Trophoblast cell (in vitro differentiated cells and primary cell): Measurements from ENCODE around the gene NEBL.

ENCODE experiments used
- DNase-seq, 2 donors: peaks; one replicate each; pipeline ENCODE4 v3.0.0-alpha.2; 2016
- H2AFZ ChIP-seq: 2 replicates; pipeline ENCODE4 v1.6.1; 2013; ENCODE audit warnings: low read length, moderate library complexity, mild to moderate bottlenecking; ENCODE audit not compliant: insufficient read depth, poor library complexity
- H2AK5ac ChIP-seq: 2 replicates; pipeline ENCODE4 v1.6.1; 2013; ENCODE audit warnings: mild to moderate bottlenecking, low read length
- H2BK120ac ChIP-seq: 2 replicates; pipeline ENCODE4 v1.6.1; 2013; ENCODE audit warnings: low read length, mild to moderate bottlenecking, moderate library complexity; ENCODE audit not compliant: insufficient read depth, poor library complexity
- H2BK12ac ChIP-seq: 2 replicates; pipeline ENCODE4 v1.6.1; 2013; ENCODE audit warnings: mild to moderate bottlenecking, low read length, moderate library complexity
- H2BK5ac ChIP-seq: 2 replicates; pipeline ENCODE4 v1.6.1; 2013; ENCODE audit warnings: low read length, low read depth, moderate library complexity, mild to moderate bottlenecking; ENCODE audit not compliant: poor library complexity
- H3K14ac ChIP-seq: 2 replicates; pipeline ENCODE4 v1.6.1; 2013; ENCODE audit warnings: mild to moderate bottlenecking, low read length
- H3K18ac ChIP-seq: 2 replicates; pipeline ENCODE4 v1.6.1; 2013; ENCODE audit warnings: mild to moderate bottlenecking, low read length
- H3K23ac ChIP-seq: 2 replicates; pipeline ENCODE4 v1.6.1; 2013; ENCODE audit warnings: low read length
- H3K27ac ChIP-seq: 2 replicates; pipeline ENCODE4 v1.5.1; 2013; ENCODE audit warnings: low read depth, mild to moderate bottlenecking, inconsistent platforms, low read length, moderate library complexity
- H3K27me3 ChIP-seq: 2 replicates; pipeline ENCODE4 v1.6.1; 2013; ENCODE audit warnings: inconsistent platforms, mild to moderate bottlenecking, low read length, moderate library complexity; ENCODE audit not compliant: insufficient read depth
- H3K36me3 ChIP-seq, 2 experiments: 1 replicate in 1 of 2; 2 replicates in 1 of 2; pipeline ENCODE4 v1.6.1; 2013; ENCODE audit warnings: low read length in 2 of 2, mild to moderate bottlenecking in 2 of 2, moderate library complexity in 1 of 2; ENCODE audit not compliant: insufficient read depth in 2 of 2, control insufficient read depth in 1 of 2
- H3K4ac ChIP-seq: 2 replicates; pipeline ENCODE4 v1.6.1; 2013; ENCODE audit warnings: low read depth, mild to moderate bottlenecking, low read length, moderate library complexity
- H3K4me1 ChIP-seq, 2 experiments: 1 replicate in 1 of 2; 2 replicates in 1 of 2; pipeline ENCODE4 v1.6.1; 2013; ENCODE audit warnings: low read length in 2 of 2, mild to moderate bottlenecking in 2 of 2, moderate library complexity in 1 of 2; ENCODE audit not compliant: insufficient read depth in 2 of 2, control insufficient read depth in 1 of 2
- H3K4me2 ChIP-seq: 2 replicates; pipeline ENCODE4 v1.6.1; 2013; ENCODE audit warnings: inconsistent platforms, mild to moderate bottlenecking, low read length, moderate library complexity
- H3K4me3 ChIP-seq: 2 replicates; pipeline ENCODE4 v1.5.1; 2013; ENCODE audit warnings: mild to moderate bottlenecking, low read depth, low read length, inconsistent platforms
- H3K79me1 ChIP-seq: one replicate; pipeline ENCODE4 v1.6.1; 2013; ENCODE audit warnings: low read length
- H3K79me2 ChIP-seq: 2 replicates; pipeline ENCODE4 v1.6.1; 2013; ENCODE audit warnings: low read length, mild to moderate bottlenecking; ENCODE audit not compliant: control insufficient read depth, insufficient read depth, poor library complexity
- H3K9ac ChIP-seq: 2 replicates; pipeline ENCODE4 v1.6.1; 2013; ENCODE audit warnings: mild to moderate bottlenecking, low read length
- H3K9me3 ChIP-seq: 2 replicates; pipeline ENCODE4 v1.6.1; 2013; ENCODE audit warnings: low read depth, mild to moderate bottlenecking, control low read depth, inconsistent platforms, low read length; ENCODE audit not compliant: insufficient read depth
- H4K12ac ChIP-seq: 2 replicates; pipeline ENCODE4 v1.6.1; 2013; ENCODE audit warnings: low read depth, mild to moderate bottlenecking, low read length, moderate library complexity
- H4K8ac ChIP-seq: 2 replicates; pipeline ENCODE4 v1.6.1; 2013; ENCODE audit warnings: low read depth, mild to moderate bottlenecking, low read length, moderate library complexity
- H4K91ac ChIP-seq: one replicate; pipeline ENCODE4 v1.6.1; 2013; ENCODE audit warnings: low read depth, mild to moderate bottlenecking, low read length, moderate library complexity
- WGBS: extraction: QIAGEN DNeasy Blood & Tissue Kit; methylation state at CpG from one replicate; pipeline ENCODE4 v1.1.7; 2013; ENCODE audit warnings: missing lambda C conversion rate; ENCODE audit not compliant: insufficient read length, insufficient coverage; ENCODE audit errors: extremely low coverage; 5-methylcytosine and 5-hydroxymethylcytosine counted together

Gene NEBL

GRCh38 chr10:20806487-20806886 is 90.6 kb downstream of the NEBL start:
- H3K14ac ChIP-seq = no peak overlapping the region
- H2AFZ ChIP-seq = no peak overlapping the region
- H3K27ac ChIP-seq = no peak overlapping the region
- no peak overlapping the region for H3K4me3 ChIP-seq
- H2BK5ac ChIP-seq = no peak overlapping the region
- H3K36me3 ChIP-seq = peaks cover 0 to 4% of the 10 kb centered on the region in 2 experiments
- H3K4me2 ChIP-seq = no peak overlapping the region
- H3K4me1 ChIP-seq = peaks cover 0 to 4% of the 10 kb centered on the region in 2 experiments
- no peak for DNase-seq
- no CpG with 5 or more reads among the region's 3 CpGs for WGBS
- H3K79me1 ChIP-seq = no peaks in the 10 kb centered on the region
- H3K9ac ChIP-seq = no peak overlapping the region
- H3K4ac ChIP-seq = no peak overlapping the region
- no peak overlapping the region for H2BK120ac ChIP-seq
- no peak overlapping the region for H2BK12ac ChIP-seq
- no peak overlapping the region for H2AK5ac ChIP-seq
- H4K8ac ChIP-seq = no peak overlapping the region
- no peak overlapping the region for H3K23ac ChIP-seq
- no peaks in the 10 kb centered on the region for H3K9me3 ChIP-seq
- no peaks in the 10 kb centered on the region for H3K27me3 ChIP-seq
- H4K91ac ChIP-seq = no peak overlapping the region
- no peak overlapping the region for H3K18ac ChIP-seq
- no peaks in the 10 kb centered on the region for H3K79me2 ChIP-seq
- no peak overlapping the region for H4K12ac ChIP-seq

- Histone ChIP-seq H3K18ac (no peak overlapping the region), H3K36me3 (no peaks in the 10 kb centered on the region), H4K8ac (no peak overlapping the region), H3K14ac (no peak overlapping the region), H2BK12ac (no peak overlapping the region), H3K4me2 (no peak overlapping the region), H3K79me1 (no peaks in the 10 kb centered on the region), H2BK120ac (no peak overlapping the region), H3K4me3 (no peak overlapping the region), H3K9me3 (no peaks in the 10 kb centered on the region), H3K23ac (no peak overlapping the region), H2AK5ac (no peak overlapping the region), H4K12ac (no peak overlapping the region), H3K4me1 (no peaks in the 10 kb centered on the region), H3K27ac (no peak overlapping the region), H3K27me3 (no peaks in the 10 kb centered on the region), H2AFZ (no peak overlapping the region), H4K91ac (no peak overlapping the region), H3K9ac (no peak overlapping the region), H3K4ac (no peak overlapping the region), H2BK5ac (no peak overlapping the region), H3K79me2 (no peaks in the 10 kb centered on the region)
- no CpG with 5 or more reads among the region's 4 CpGs for WGBS
- no peak for DNase-seq
Measured at GRCh38 chr10:20797290-20797689, 99.8 kb downstream of the NEBL start.

- Histone ChIP-seq H2BK12ac (no peak overlapping the region), H3K9me3 (no peaks in the 10 kb centered on the region), H3K9ac (no peak overlapping the region), H3K79me2 (no peaks in the 10 kb centered on the region), H4K91ac (no peak overlapping the region), H3K27ac (no peak overlapping the region), H2BK5ac (no peak overlapping the region), H2AFZ (no peak overlapping the region), H3K4me1 (no peaks in the 10 kb centered on the region), H3K79me1 (no peaks in the 10 kb centered on the region), H3K4me2 (no peak overlapping the region), H4K8ac (no peak overlapping the region), H3K27me3 (no peaks in the 10 kb centered on the region), H4K12ac (no peak overlapping the region), H3K23ac (no peak overlapping the region), H3K14ac (no peak overlapping the region), H3K18ac (no peak overlapping the region), H3K4ac (no peak overlapping the region), H3K4me3 (no peak overlapping the region), H2BK120ac (no peak overlapping the region), H3K36me3 (no peaks in the 10 kb centered on the region), H2AK5ac (no peak overlapping the region)
- no CpG with 5 or more reads among the region's 4 CpGs for WGBS
- no peak for DNase-seq
Measured at GRCh38 chr10:20795391-20795790, 101.7 kb downstream of the NEBL start.

GRCh38 chr10:20785174-20785573 is 111.9 kb downstream of the NEBL start:
- no peaks in the 10 kb centered on the region for H3K79me1 ChIP-seq
- no peak overlapping the region for H2BK5ac ChIP-seq
- no peaks in the 10 kb centered on the region for H3K4me1 ChIP-seq
- H2BK120ac ChIP-seq = no peak overlapping the region
- no peak overlapping the region for H3K9ac ChIP-seq
- no peak overlapping the region for H2BK12ac ChIP-seq
- no peak overlapping the region for H3K18ac ChIP-seq
- no CpG with 5 or more reads among the region's 1 CpG for WGBS
- no peaks in the 10 kb centered on the region for H3K79me2 ChIP-seq
- no peak overlapping the region for H2AFZ ChIP-seq
- H4K12ac ChIP-seq = no peak overlapping the region
- H3K14ac ChIP-seq = no peak overlapping the region
- DNase-seq = no peak
- no peaks in the 10 kb centered on the region for H3K9me3 ChIP-seq
- H3K4me2 ChIP-seq = no peak overlapping the region
- no peak overlapping the region for H4K8ac ChIP-seq
- H3K4me3 ChIP-seq = no peak overlapping the region
- no peak overlapping the region for H3K23ac ChIP-seq
- H3K27me3 ChIP-seq = no peaks in the 10 kb centered on the region
- H4K91ac ChIP-seq = no peak overlapping the region
- H3K36me3 ChIP-seq = no peaks in the 10 kb centered on the region
- no peak overlapping the region for H2AK5ac ChIP-seq
- no peak overlapping the region for H3K27ac ChIP-seq
- no peak overlapping the region for H3K4ac ChIP-seq
